COR-L47 (cell line): Measurements from ENCODE around the gene COL6A3.

Experiments
- DNase-seq: peaks from one replicate; lab custom pipeline; 2025; lab: John Stamatoyannopoulos, UW

COL6A3 gene

GRCh38 chr2:237413777-237414661, at the start of gene COL6A3:
Gene COL6A3 (minus strand): TSS chr2:237414164. CDS start chr2:237396817, 17,347 bp downstream.
- no peak for DNase-seq

DNA sequence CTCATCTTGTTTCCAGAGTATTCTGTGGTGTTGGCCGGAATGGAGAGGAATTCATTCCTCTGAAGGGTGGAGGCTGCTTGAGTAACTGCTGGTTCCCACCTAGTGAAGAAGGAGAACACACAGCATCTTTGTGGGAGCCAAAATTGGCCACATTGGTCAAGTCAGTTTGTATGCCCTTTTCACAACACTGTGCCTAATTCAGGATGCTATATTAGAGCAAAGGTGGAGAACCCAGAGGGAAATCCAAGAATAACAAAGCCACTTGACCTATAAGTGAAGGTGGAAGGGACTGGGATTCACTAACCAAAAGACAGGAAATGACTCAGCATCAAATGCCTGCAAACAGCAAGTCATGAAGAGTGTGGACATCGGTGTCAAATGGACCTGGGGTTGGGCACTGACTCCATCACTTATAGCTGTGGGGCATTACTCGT, 45.8 kb upstream of the COL6A3 start:
- no peak for DNase-seq

- DNase-seq, result no peak
Observed at GRCh38 chr2:237459226-237459625, 45.3 kb upstream of the COL6A3 start.

DNA sequence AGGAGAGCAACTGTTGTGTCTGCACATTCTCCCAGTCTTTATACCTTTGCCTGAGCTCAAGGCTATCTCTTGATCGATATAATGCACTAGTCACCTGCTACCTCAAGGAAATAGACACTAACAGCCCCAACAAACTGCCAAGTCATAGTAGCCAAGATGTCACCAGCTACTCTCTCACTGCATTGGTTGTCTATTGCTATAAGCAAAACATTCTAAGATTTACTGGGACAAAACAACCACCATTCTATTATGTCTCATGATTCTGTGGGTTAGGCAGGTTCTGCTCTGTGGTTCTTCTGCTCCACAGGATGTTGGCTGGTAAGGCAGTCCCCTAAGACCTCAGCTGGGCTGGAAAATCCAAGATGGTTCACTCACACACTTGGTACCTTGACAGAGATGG, 44.6 kb upstream of the COL6A3 start:
- no peak for DNase-seq

DNA sequence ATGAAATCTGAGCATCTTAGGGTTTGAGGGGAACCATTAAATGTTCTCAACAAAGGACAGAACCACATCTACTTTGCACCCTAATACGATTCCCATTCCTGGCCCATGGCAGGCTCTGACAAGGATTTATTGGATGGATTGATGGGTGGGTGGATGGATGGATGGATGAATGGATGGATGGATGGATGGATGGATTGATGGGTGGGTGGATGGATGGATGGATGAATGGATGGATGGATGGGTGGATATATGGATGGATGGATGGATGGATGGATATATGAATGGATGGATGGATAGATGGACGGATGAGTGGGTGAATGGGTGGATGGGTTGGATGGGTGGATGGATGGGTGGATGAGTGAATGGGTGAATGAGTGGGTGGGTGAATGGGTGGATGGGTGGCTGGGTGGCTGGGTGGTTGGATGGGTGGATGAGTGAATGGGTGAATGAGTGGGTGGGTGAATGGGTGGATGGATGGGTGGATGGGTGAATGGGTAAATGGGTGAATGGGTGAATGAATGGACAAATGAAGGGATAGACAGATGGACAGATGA, 43.5 kb upstream of the COL6A3 start:
- no peak for DNase-seq

DNA sequence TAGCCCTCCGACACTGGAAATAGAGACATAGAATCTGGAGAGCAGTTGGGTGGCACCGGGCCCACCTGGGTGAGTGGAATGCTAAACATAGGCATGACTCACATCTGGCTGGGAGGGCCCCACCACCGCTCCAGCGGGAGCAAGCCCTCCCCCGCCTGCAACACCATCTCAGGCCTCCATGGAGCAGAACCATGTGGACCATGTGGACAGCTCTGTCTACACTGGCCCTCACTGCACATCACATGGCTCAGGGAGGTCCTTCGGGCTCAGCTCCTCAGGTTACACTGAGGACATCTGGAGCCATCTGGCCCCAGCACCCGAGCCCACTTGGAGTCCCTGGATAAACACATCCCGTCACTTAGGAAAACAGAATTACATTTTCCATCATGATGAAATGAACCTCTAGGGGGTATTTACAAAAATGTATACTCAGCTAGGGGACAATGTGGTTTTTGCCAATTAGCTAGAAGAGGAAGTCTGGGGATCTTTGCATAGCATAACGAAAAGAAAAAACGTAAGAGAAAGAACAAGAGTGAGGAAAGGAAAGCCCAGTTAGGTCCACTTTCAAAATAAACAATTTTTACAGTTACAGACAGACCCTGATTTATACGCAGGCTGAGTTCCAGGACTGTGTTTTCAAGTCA, 42.4 kb upstream of the COL6A3 start:
- DNase-seq, result no peak

- no peak for DNase-seq
Observed at GRCh38 chr2:237455764-237456163, 41.8 kb upstream of the COL6A3 start.

- no peak for DNase-seq
Observed at GRCh38 chr2:237453671-237454070, 39.7 kb upstream of the COL6A3 start.

- no peak for DNase-seq
Observed at GRCh38 chr2:237452861-237453260, 38.9 kb upstream of the COL6A3 start.

GRCh38 chr2:237451643-237452469, 37.9 kb upstream of the COL6A3 start:
- DNase-seq, result no peak

- DNase-seq, result no peak
Observed at GRCh38 chr2:237450583-237450982, 36.6 kb upstream of the COL6A3 start.

- DNase-seq, result no peak
Observed at GRCh38 chr2:237450108-237450507, 36.1 kb upstream of the COL6A3 start.

DNA sequence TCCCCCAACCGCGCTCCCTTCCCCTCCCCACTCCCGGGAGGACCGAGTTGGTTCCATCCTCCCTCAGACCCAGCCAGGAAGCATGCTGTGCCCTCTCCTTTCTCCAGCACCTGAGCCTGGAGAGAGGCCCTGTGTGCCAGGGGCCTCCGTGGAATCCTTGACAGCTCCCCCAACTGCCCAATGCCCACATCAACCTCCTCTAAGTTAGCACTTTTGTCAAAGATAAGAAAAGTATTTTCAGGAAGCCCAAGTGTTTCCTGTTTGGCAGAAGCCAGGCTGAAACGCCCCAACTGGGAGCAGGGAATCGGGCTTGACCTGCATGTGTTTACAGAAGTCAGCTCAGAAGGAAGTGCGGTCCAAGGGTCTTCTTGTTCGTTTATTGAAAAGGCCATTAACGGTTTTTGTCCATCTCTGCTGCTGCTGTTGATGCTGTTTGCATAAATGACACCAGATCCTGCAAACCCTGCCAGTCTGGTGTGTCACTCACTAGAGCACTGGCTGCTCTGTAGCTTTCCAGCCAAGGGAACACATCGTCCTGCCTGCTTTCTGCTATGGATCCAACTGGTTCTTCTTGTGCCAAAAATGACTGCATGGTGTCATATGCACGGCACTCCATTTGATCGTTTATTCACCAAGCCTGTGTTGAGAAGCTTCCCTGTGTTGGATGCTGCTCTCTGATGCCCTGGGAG, 35.4 kb upstream of the COL6A3 start:
- no peak for DNase-seq

- no peak for DNase-seq
Observed at GRCh38 chr2:237448626-237449025, 34.7 kb upstream of the COL6A3 start.

- DNase-seq, result no peak
Observed at GRCh38 chr2:237448171-237448570, 34.2 kb upstream of the COL6A3 start.

DNA sequence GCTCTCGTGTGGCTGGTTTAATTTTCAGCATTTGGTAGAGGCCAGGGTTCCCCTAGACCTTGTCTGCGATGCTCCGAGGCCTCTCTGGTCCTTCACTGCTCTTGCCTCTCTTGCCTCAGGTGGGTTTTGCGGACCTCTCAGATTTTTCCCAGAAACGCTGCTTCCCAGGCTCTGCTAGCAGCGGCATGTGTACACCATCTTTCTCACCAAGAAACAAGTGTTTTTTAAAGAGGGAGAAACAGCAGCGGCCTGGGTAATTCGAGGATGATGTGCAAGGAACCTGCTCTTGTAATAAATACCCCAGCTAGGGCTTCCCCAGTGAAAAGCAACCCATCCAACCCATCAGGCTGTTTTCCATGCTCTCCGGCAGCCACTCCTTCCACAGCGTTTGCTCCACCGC, 33.5 kb upstream of the COL6A3 start:
- no peak for DNase-seq

DNA sequence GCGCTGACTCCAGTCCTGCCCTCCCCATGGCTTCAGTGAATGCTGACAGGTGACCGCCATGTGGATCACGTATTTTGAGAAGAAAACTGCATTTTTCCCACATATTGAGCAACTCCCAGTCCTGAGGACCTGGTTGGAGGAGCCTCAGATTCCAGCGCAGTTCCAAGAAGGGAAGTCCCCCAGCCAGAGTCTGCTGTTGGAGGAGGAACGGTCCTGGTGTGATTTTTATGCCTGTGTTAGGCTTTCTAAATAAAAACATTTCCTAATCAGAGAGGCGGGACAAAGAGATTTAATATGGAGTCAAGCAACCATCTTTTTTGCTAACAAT, 32.3 kb upstream of the COL6A3 start:
- DNase-seq, result no peak

- no peak for DNase-seq
Observed at GRCh38 chr2:237445611-237446337, 31.8 kb upstream of the COL6A3 start.

GRCh38 chr2:237444071-237444470, 30.1 kb upstream of the COL6A3 start:
- DNase-seq, result no peak

DNA sequence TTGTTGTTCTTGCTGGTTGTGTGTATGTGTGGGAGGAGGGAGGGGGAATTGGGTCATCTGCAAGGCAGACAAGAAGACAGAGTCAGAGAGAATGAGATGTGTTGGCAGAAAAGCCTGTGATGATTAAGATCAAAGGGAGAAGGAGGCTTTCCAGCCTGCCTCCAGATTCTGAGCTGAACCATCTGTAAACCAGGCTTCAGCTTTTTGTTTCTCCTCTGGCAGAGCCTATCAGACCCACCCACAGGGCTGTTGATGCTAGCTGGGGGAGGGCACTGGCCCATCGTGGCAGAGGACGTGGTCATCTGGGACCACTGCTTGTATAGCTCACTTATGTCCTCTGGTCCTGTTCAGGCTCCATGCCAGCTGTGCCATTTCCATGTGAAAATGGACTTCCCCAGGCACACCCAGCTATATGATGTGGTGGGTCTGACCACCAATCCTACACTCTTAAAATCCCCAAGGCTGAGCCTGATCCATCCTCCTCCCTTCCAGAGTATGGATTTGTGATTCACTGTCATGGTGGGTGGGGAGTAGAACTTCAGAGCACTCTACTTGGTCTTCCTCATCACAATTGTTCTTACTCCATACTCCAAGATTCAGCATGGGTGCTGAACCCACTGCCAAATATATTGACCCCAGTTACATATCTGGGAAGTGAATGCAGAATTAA, 27.8 kb upstream of the COL6A3 start:
- DNase-seq, result no peak
